HG03280 (cell line): ENCODE measurements around the gene NUDT3.
"Not testable (repeated sequence)": the region's sequence is repeated elsewhere in the genome, so short reads cannot be mapped to it uniquely, and the experiment has no call there.

Source experiments
- ATAC-seq: cut with Tn5 transposase; IDR thresholded peaks from one replicate; pipeline ENCODE4 v1.9.1; 2021; ENCODE audit warnings: mild to moderate bottlenecking, moderate library complexity; ENCODE audit not compliant: unreplicated experiment

Gene NUDT3

GRCh38 chr6:34393191-34393965 lies 909 bp upstream of the NUDT3 start:
- no peak for ATAC-seq

GRCh38 chr6:34391786-34392496 lies 528 bp downstream of the NUDT3 start:
- peak; percentile 23 for ATAC-seq

GRCh38 chr6:34391473-34391785 lies 1.0 kb downstream of the NUDT3 start:
- ATAC-seq, result no peak

GRCh38 chr6:34390531-34391472 lies 1.7 kb downstream of the NUDT3 start:
- ATAC-seq, result no peak

- ATAC-seq, result no peak
Observed at GRCh38 chr6:34389034-34389433, 3.4 kb downstream of the NUDT3 start.

GRCh38 chr6:34388421-34388820 lies 4.0 kb downstream of the NUDT3 start:
- ATAC-seq, result no peak

- ATAC-seq, result no peak
Observed at GRCh38 chr6:34386316-34387137, 5.9 kb downstream of the NUDT3 start.

GRCh38 chr6:34385793-34386195 lies 6.7 kb downstream of the NUDT3 start:
- ATAC-seq, result no peak

GRCh38 chr6:34384321-34385153 lies 7.9 kb downstream of the NUDT3 start:
- ATAC-seq, result no peak

- no peak for ATAC-seq
Observed at GRCh38 chr6:34383656-34384320, 8.7 kb downstream of the NUDT3 start.

GRCh38 chr6:34383161-34383631 lies 9.3 kb downstream of the NUDT3 start:
- ATAC-seq, result no peak

- no peak for ATAC-seq
Observed at GRCh38 chr6:34381081-34381480, 11.4 kb downstream of the NUDT3 start.

- no peak for ATAC-seq
Observed at GRCh38 chr6:34378470-34378869, 14.0 kb downstream of the NUDT3 start.

- no peak for ATAC-seq
Observed at GRCh38 chr6:34377984-34378383, 14.5 kb downstream of the NUDT3 start.

- ATAC-seq, result not testable (repeated sequence)
Observed at GRCh38 chr6:34377571-34377970, 14.9 kb downstream of the NUDT3 start.

- no peak for ATAC-seq
Observed at GRCh38 chr6:34375833-34376232, 16.6 kb downstream of the NUDT3 start.

GRCh38 chr6:34374508-34374907 lies 18.0 kb downstream of the NUDT3 start:
- no peak for ATAC-seq

GRCh38 chr6:34374069-34374468 lies 18.4 kb downstream of the NUDT3 start:
- no peak for ATAC-seq

- ATAC-seq, result no peak
Observed at GRCh38 chr6:34373511-34373910, 19.0 kb downstream of the NUDT3 start.
